H1 (cell line): ENCODE measurements around the gene HOXA11. TPM values are rescaled to one million over a fixed set of nuclear protein-coding genes. Genes with fewer than 3 reads are reported as not detected.

ENCODE experiments used
- CTCF ChIA-PET: fragments of 300-600 bp; sonication (Branson Sonifier 250); formaldehyde crosslinking; loops from one replicate; lab custom pipeline; 2021; ENCODE audit not compliant: partially characterized antibody; lab: Charles Lee
- POLR2A ChIA-PET: fragments of 300-600 bp; sonication (Branson Sonifier 250); formaldehyde crosslinking; loops from one replicate; lab custom pipeline; 2021; ENCODE audit warnings: inconsistent platforms; ENCODE audit not compliant: partially characterized antibody; lab: Charles Lee
- DNase-seq, 2 experiments: peaks; one replicate each; pipeline versions ENCODE4 v3.0.0 to v3.0.0-alpha.2; 2010 to 2022; ENCODE audit warnings: low spot score in 2 of 2, low read depth in 1 of 2, mixed read lengths in 1 of 2
- FAIRE-seq: peaks from 2 replicates; lab custom pipeline; 2011; peaks lifted over from hg19 to GRCh38; lab: Jason Lieb, UNC
- H2AFZ ChIP-seq: 2 replicates; pipeline ENCODE4 v1.8.1; 2012; ENCODE audit warnings: low read length, inconsistent platforms
- H2AK5ac ChIP-seq: 2 replicates; pipeline ENCODE4 v1.6.1; 2013; ENCODE audit warnings: low read depth, low read length
- H2BK120ac ChIP-seq: replicated peaks from 2 replicates; pipeline ENCODE3; 2013; ENCODE audit warnings: low read depth, low read length, inconsistent platforms
- H2BK12ac ChIP-seq: 2 replicates; pipeline ENCODE4 v1.6.1; 2013; ENCODE audit warnings: low read depth, low read length
- H2BK15ac ChIP-seq: 2 replicates; pipeline ENCODE4 v1.6.1; 2013; ENCODE audit warnings: low read length
- H2BK20ac ChIP-seq: 2 replicates; pipeline ENCODE4 v1.6.1; 2013; ENCODE audit warnings: low read length
- H2BK5ac ChIP-seq: 2 replicates; pipeline ENCODE4 v1.6.1; 2013; ENCODE audit warnings: low read depth, low read length
- H3K14ac ChIP-seq: 2 replicates; pipeline ENCODE4 v1.6.1; 2013; ENCODE audit warnings: inconsistent platforms; ENCODE audit not compliant: insufficient read length
- H3K18ac ChIP-seq: 2 replicates; pipeline ENCODE4 v1.6.1; 2013; ENCODE audit warnings: low read length; ENCODE audit errors: extremely low read depth
- H3K23ac ChIP-seq: 2 replicates; pipeline ENCODE4 v1.6.1; 2013; ENCODE audit warnings: inconsistent platforms; ENCODE audit not compliant: insufficient read length
- H3K23me2 ChIP-seq: 2 replicates; pipeline ENCODE4 v1.6.1; 2013; ENCODE audit warnings: low read depth, low read length
- H3K27ac ChIP-seq: 2 replicates; pipeline ENCODE4 v1.6.1; 2011; ENCODE audit warnings: low read depth, low read length, inconsistent platforms
- H3K27me3 ChIP-seq, 4 experiments: replicated peaks in 1 of 4; 1 replicate in 1 of 4; 2 replicates in 3 of 4; pipeline versions ENCODE4 v1.6.1 to v1.8.1; 2011 to 2013; ENCODE audit warnings: low read length in 3 of 4, mild to moderate bottlenecking in 3 of 4, inconsistent platforms in 2 of 4, mixed read lengths in 2 of 4, moderate library complexity in 1 of 4; ENCODE audit not compliant: control insufficient read depth in 3 of 4, insufficient read depth in 3 of 4; ENCODE audit errors: extremely low read depth in 1 of 4
- H3K36me3 ChIP-seq, 4 experiments: 2 replicates each; pipeline versions ENCODE4 v1.6.1 to v1.8.1; 2011 to 2013; ENCODE audit warnings: mild to moderate bottlenecking in 4 of 4, low read length in 3 of 4, moderate library complexity in 2 of 4, control low read depth in 1 of 4, inconsistent platforms in 1 of 4; ENCODE audit not compliant: insufficient read depth in 4 of 4, control insufficient read depth in 2 of 4
- H3K4ac ChIP-seq: replicated peaks from 2 replicates; pipeline ENCODE3; 2013; ENCODE audit warnings: low read length, low read depth, mixed read lengths, inconsistent platforms; ENCODE audit not compliant: insufficient read length
- H3K4me1 ChIP-seq, 4 experiments: replicated peaks in 1 of 4; 1 replicate in 1 of 4; 2 replicates in 3 of 4; pipeline versions ENCODE4 v1.6.1 to v1.8.1; 2011 to 2013; ENCODE audit warnings: low read length in 3 of 4, inconsistent platforms in 2 of 4, mixed read lengths in 1 of 4; ENCODE audit not compliant: insufficient read depth in 4 of 4, control insufficient read depth in 3 of 4
- H3K4me2 ChIP-seq, 2 experiments: 2 replicates each; pipeline versions ENCODE4 v1.6.1 to v1.8.1; 2011 to 2013; ENCODE audit warnings: low read depth in 2 of 2, low read length in 2 of 2, control low read depth in 1 of 2, inconsistent platforms in 1 of 2, mild to moderate bottlenecking in 1 of 2; ENCODE audit not compliant: insufficient read depth in 1 of 2
- H3K4me3 ChIP-seq, 4 experiments: fragments of 200-600, 300-600 bp in 1 of 4; sonication (generic), shearing (Covaris generic), sonication (Bioruptor Twin) in 1 of 4; 2 replicates each; pipeline versions ENCODE4 v1.5.1 to v1.8.1; 2011 to 2016; ENCODE audit warnings: low read length in 4 of 4, low read depth in 3 of 4, control low read depth in 2 of 4, inconsistent platforms in 2 of 4, mild to moderate bottlenecking in 2 of 4, mixed read lengths in 1 of 4, moderate library complexity in 1 of 4; ENCODE audit not compliant: insufficient read depth in 2 of 4; ENCODE audit errors: extremely low read depth in 1 of 4
- H3K56ac ChIP-seq: replicated peaks from 2 replicates; pipeline ENCODE3; 2013; ENCODE audit warnings: low read depth, mild to moderate bottlenecking, mixed read lengths, low read length, inconsistent platforms; ENCODE audit not compliant: insufficient read length
- H3K79me1 ChIP-seq: 2 replicates; pipeline ENCODE4 v1.6.1; 2013; ENCODE audit warnings: low read depth, low read length, control low read depth
- H3K79me2 ChIP-seq, 2 experiments: 2 replicates each; pipeline versions ENCODE4 v1.6.1 to v1.8.1; 2012 to 2013; ENCODE audit warnings: low read length in 2 of 2, mild to moderate bottlenecking in 2 of 2, inconsistent platforms in 1 of 2; ENCODE audit not compliant: insufficient read depth in 2 of 2, control insufficient read depth in 1 of 2
- H3K9ac ChIP-seq, 4 experiments: replicated peaks in 1 of 4; 1 replicate in 1 of 4; 2 replicates in 3 of 4; pipeline versions ENCODE4 v1.6.1 to v1.8.1; 2011 to 2013; ENCODE audit warnings: low read depth in 3 of 4, low read length in 3 of 4, control low read depth in 2 of 4, mild to moderate bottlenecking in 2 of 4, moderate library complexity in 2 of 4, inconsistent platforms in 1 of 4; ENCODE audit errors: extremely low read depth in 1 of 4
- H3K9me3 ChIP-seq, 2 experiments: 2 replicates each; pipeline versions ENCODE4 v1.6.1 to v1.8.1; 2012 to 2013; ENCODE audit warnings: mild to moderate bottlenecking in 2 of 2, moderate library complexity in 2 of 2, control low read depth in 1 of 2, inconsistent platforms in 1 of 2, low read depth in 1 of 2, low read length in 1 of 2, mixed read lengths in 1 of 2; ENCODE audit not compliant: insufficient read depth in 2 of 2
- H4K20me1 ChIP-seq, 2 experiments: replicated peaks in 1 of 2; 2 replicates each; pipeline versions ENCODE3 to v1.8.1; 2011 to 2013; ENCODE audit warnings: inconsistent platforms in 2 of 2, low read length in 2 of 2, mild to moderate bottlenecking in 1 of 2; ENCODE audit not compliant: insufficient read depth in 2 of 2, control insufficient read depth in 1 of 2
- H4K5ac ChIP-seq: 2 replicates; pipeline ENCODE4 v1.6.1; 2013; ENCODE audit warnings: low read length, low read depth, mixed read lengths, inconsistent platforms; ENCODE audit not compliant: insufficient read length
- H4K8ac ChIP-seq: 2 replicates; pipeline ENCODE4 v1.8.0; 2013; ENCODE audit warnings: mild to moderate bottlenecking, moderate library complexity, low read length, inconsistent platforms; ENCODE audit not compliant: insufficient read depth; ENCODE audit errors: extremely low read depth
- H4K91ac ChIP-seq: replicated peaks from 2 replicates; pipeline ENCODE3; 2013; ENCODE audit warnings: low read length, mixed read lengths, inconsistent platforms; ENCODE audit not compliant: insufficient read length
- RBBP5 ChIP-seq: IDR thresholded peaks from 2 replicates; pipeline ENCODE4 v1.7.1; 2012; ENCODE audit warnings: low read depth, mild to moderate bottlenecking, inconsistent platforms, low read length, moderate library complexity, borderline replicate concordance
- RXRA ChIP-seq: IDR thresholded peaks from 2 replicates; pipeline ENCODE4 v1.6.1; 2011; ENCODE audit warnings: low read depth, mild to moderate bottlenecking, low read length, moderate library complexity; ENCODE audit not compliant: insufficient read depth
- WGBS, 2 experiments: shearing (Covaris generic) in 1 of 2; methylation state at CpG; one replicate each; pipeline versions ENCODE4 v1.1.6 to v1.1.7; 2013 to 2015; ENCODE audit warnings: low lambda C conversion rate in 2 of 2, mixed read lengths in 2 of 2, inconsistent platforms in 1 of 2, low coverage in 1 of 2, missing lambda C conversion rate in 1 of 2; ENCODE audit not compliant: insufficient replicate concordance in 2 of 2, insufficient coverage in 1 of 2, insufficient read length in 1 of 2; ENCODE audit errors: extremely low coverage in 1 of 2, missing lambda C conversion rate in 1 of 2; 5-methylcytosine and 5-hydroxymethylcytosine counted together
- polyA plus RNA-seq, 7 experiments: library from polyadenylated mRNA; depleted of rRNA in 3 of 7; stranded (reverse) in 5 of 7; unstranded in 2 of 7; fragments of >200 nt in 5 of 7; fragments of 200-250 nt in 2 of 7; gene quantifications; 1 replicate in 5 of 7; 2 replicates in 1 of 7; 4 replicates in 1 of 7; pipeline versions ENCODE4 v1.2.1 to v1.2.3, GENCODE V29; 2011 to 2013; ENCODE audit warnings: missing spikeins in 2 of 7, mixed read lengths in 2 of 7
- total RNA-seq: library from RNA; stranded (reverse); fragmentation: NEBNext Ultra II Directional; extraction: Animal tissue kit (Norgen Biotek cat#: 25700); gene quantifications from 2 replicates; pipeline ENCODE4 v1.2.1, GENCODE V29; 2021

HOXA11 gene
- total and polyA plus RNA-seq, 2 of the 8 experiments (the other 6 are each of a cell fraction or from before 2014, with no cell fraction given): not detected

- TF ChIP-seq RXRA: no peak
- TF ChIP-seq RBBP5: no peak
- H2BK5ac ChIP-seq: no peak overlapping the region
- H3K18ac ChIP-seq: no peak overlapping the region
- H3K27me3 ChIP-seq: peaks cover 97 to 100% (median 99%) of the 10 kb centered on the region in 4 experiments
- peaks cover 0 to 6% (median 0%) of the 10 kb centered on the region in 4 experiments; a peak in 1 of 8 replicates for H3K36me3 ChIP-seq
- H2BK15ac ChIP-seq: no peak overlapping the region
- no peak overlapping the region for H3K4ac ChIP-seq
- ChIA-PET CTCF (interaction anchor here (0.7 to 12.5 kb wide), 43 partner anchors 10 to 1288 kb away, joined by 3 to 123 read pairs (median 6); partner anchors contain the start of genes HOXA1, HOXA10, HOXA3 and HOXA4), POLR2A (interaction anchor here (1.4 kb wide), 1 partner anchor 8 kb away, joined by 5 read pairs; the partner anchor contains the start of gene HOXA3)
- H3K56ac ChIP-seq: no peak overlapping the region
- 39% methylated on average over 39 of the region's 40 CpGs; no CpG with 5 or more reads in 1 of the 2 experiments for WGBS, 2 experiments
- no peak overlapping the region for H3K27ac ChIP-seq
- H3K9ac ChIP-seq: no peak overlapping the region
- H3K4me3 ChIP-seq: no peak overlapping the region; a peak in 1 of 8 replicates
- no peak overlapping the region for H2BK120ac ChIP-seq
- no peak overlapping the region for H4K91ac ChIP-seq
- no peak overlapping the region for H3K23ac ChIP-seq
- H3K79me2 ChIP-seq: no peaks in the 10 kb centered on the region
- H3K9me3 ChIP-seq: peaks cover 0 to 3% of the 10 kb centered on the region in 2 experiments; a peak in 1 of 4 replicates
- H2AFZ ChIP-seq: no peak overlapping the region
- H4K5ac ChIP-seq: no peak overlapping the region
- peak overlapping the region in 1 of 2 experiments; percentile 70; a peak in 1 of 4 replicates for H3K4me2 ChIP-seq
- no peak overlapping the region for H2BK20ac ChIP-seq
- peaks cover 0 to 10% (median 5%) of the 10 kb centered on the region in 4 experiments; a peak in 5 of 7 replicates for H3K4me1 ChIP-seq
- peaks cover 26 to 31% of the 10 kb centered on the region in 2 experiments for H4K20me1 ChIP-seq
- H2AK5ac ChIP-seq: no peak overlapping the region
- FAIRE-seq (no peak), DNase-seq (no peak)
- H3K23me2 ChIP-seq: peaks cover 9% of the 10 kb centered on the region
- no peaks in the 10 kb centered on the region for H3K79me1 ChIP-seq
- no peak overlapping the region for H4K8ac ChIP-seq
- H3K14ac ChIP-seq: no peak overlapping the region
- H2BK12ac ChIP-seq: no peak overlapping the region
These were observed 40.9 kb downstream of the HOXA11 start for GRCh38 chr7:27143950-27144780.
